Fibroblast of skin of scalp (primary cell): ENCODE measurements around the gene ZEB2.

Experiments
- DNase-seq: peaks from one replicate; pipeline ENCODE4 v3.0.0-alpha.2; 2013

Gene ZEB2

DNA sequence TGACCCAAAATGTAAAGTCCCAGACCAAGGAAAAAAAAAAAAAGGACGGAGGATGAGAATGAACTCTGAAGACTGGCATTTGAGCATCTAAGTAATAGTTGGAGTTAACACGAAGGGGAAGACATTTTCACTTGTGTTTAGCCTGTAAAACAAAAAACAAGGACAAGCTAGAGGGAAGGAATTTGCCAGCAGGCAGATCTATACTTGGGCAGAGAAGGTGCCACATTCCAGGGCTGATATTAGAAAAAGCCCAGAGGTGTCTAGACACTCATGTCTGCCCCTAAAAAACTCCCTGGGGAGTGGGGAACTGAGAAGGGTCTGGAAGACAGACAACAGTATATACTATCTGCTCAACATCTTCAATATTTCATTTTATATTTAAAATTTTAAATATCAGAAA lies 171.1 kb downstream of the ZEB2 start:
- DNase-seq: no peak

DNA sequence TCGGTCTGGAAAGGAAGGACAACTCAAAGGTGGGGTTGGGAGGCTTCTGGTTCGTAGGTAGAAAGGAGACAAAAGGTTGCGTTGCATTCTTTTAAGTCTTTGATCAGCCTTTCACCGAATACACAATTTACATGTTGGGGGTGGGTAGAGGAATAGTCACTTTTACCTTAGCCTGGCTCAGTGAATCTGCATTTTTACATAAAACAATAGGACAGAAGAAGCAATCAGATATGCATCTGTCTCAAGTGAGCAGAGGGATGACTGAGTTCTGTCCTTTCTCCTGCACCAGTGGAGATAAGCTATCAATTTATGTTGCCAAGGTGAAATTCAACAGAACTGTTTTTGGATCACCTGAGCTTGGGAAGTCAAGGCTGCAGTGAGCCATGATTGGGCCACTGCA lies 173.7 kb downstream of the ZEB2 start:
- no peak for DNase-seq

DNA sequence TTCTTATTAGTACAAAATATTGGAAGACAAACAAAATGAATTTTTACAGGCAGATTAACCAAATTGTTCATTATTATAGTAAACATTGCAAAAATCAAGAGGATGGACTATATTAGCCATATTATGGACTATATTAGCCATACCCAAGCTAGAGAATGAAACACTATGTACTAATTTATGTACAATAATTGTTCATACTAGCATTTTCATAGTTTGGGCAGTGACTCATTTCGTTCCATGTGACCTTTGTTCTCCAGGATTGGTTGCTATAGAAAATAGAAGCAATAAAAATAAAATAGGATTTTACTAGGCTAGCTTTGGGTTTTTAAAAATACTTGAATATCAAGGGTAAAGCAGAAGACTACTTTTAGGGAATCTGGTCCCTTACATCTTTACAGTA lies 176.8 kb downstream of the ZEB2 start:
- no peak for DNase-seq

DNA sequence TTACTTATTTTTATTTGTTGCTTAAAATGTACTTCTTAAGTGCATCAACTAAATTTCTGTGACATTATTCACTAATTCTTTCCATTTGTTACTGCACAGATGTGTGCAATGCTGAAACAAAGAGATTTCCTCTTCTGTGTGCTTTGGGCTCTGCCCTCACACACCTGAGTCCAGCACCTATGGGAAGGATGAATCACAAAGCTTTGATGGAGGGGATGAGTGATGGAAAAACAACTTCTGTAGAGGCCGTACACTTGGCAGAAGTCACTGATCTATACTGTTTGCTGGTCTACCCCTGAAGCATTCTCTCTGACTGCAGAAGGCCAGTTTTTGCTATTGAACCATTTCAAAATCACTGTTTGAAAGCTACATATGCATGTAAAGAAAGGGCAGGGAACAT lies 178.4 kb downstream of the ZEB2 start:
- no peak for DNase-seq

DNA sequence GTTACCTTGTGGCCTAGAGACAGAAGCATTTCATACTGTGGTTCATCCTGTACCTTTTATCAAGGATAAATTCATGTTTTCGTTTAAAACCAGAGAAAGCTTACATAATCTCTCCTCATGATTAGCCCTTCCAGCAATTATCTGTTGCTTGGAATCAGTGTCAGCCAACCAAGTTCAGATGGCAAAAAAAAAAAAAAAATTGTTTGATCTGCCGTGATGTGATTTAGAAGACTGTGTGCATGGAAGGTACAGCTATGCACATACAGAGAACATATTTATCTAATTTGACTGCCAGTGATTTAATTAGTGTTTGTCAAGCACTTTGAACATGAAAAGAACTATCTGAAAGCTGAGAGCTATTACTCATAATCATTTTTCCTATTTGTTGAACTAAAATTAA lies 180.9 kb downstream of the ZEB2 start:
- no peak for DNase-seq

DNA sequence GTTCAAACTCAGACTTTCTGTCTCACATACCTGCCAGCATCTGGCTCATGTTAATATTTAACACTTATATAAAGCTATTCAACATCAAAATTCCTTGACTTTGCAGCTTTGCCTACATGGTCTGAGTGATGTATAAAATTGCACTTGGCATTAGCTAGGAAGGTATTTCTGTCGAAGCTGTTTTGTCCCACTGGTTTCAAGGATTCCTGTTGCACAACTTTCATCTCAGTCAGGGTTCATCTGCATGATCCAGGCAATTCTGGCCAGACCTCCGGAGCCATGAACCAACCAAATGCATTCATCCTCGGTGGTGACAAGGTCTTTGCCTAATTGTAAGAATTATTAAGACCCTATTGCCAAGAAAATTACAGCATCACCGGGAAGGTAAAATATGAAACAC lies 185.4 kb downstream of the ZEB2 start:
- no peak for DNase-seq
